ENCODE measurements around the gene MBD3L2. TPM values are rescaled to one million over a fixed set of nuclear protein-coding genes. Genes with fewer than 3 reads are reported as not detected.

Gene MBD3L2
- total RNA-seq, 1 donor from 2014 or later = not detected

Other genes with a start within 250 kb of the MBD3L2 start
- gene ADGRE1, start 161.7 kb upstream of the MBD3L2 start, total RNA-seq = not detected in 3 replicates
- gene MBD3L2B, start 27.9 kb upstream of the MBD3L2 start, total RNA-seq = not detected in 3 replicates
- not detected in 3 replicates for gene MBD3L5, start 18.7 kb upstream of the MBD3L2 start, total RNA-seq
- not detected in 3 replicates for gene MBD3L4, start 9.1 kb upstream of the MBD3L2 start, total RNA-seq
- gene MBD3L3, start 9.4 kb downstream of the MBD3L2 start, total RNA-seq = not detected in 3 replicates
- 8.1 to 11.6 TPM (median 8.2 TPM) in 3 replicates for gene ZNF557, start 20.4 kb downstream of the MBD3L2 start, total RNA-seq
- 19.5 to 32.5 TPM (median 30.9 TPM) in 3 replicates for gene INSR, start 245.1 kb downstream of the MBD3L2 start, total RNA-seq

Data from chondrocyte (in vitro differentiated cells).